ENCODE data around the gene NKAIN2.
"Not testable (repeated sequence)": the region's sequence is repeated elsewhere in the genome, so short reads cannot be mapped to it uniquely, and the experiment has no call there.

NKAIN2 gene

DNA sequence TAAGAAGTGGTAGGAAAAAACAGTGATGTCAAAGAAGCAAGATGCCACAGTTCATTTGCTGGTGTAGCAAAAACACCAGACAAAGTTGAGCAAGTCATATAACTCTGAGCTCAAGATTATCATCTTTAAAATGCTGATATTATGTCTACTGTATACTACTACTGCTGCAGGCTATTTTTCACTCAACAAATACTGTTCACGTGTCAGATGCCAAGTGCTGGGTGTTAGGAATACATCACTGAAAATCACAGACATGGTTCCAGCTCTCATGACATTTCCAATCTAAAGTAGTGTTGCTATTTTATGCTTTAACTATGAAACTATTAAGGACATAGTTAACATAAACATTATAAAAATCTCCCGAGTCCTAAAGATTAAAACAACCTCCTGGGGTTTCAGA is 163.0 kb downstream of the NKAIN2 start:
- no peak overlapping the region for H3K4me3 ChIP-seq (ENCODE audit: low read depth, low read length)
- no peak for DNase-seq (ENCODE audit: low read depth)
- TF ChIP-seq, protein P1, sequence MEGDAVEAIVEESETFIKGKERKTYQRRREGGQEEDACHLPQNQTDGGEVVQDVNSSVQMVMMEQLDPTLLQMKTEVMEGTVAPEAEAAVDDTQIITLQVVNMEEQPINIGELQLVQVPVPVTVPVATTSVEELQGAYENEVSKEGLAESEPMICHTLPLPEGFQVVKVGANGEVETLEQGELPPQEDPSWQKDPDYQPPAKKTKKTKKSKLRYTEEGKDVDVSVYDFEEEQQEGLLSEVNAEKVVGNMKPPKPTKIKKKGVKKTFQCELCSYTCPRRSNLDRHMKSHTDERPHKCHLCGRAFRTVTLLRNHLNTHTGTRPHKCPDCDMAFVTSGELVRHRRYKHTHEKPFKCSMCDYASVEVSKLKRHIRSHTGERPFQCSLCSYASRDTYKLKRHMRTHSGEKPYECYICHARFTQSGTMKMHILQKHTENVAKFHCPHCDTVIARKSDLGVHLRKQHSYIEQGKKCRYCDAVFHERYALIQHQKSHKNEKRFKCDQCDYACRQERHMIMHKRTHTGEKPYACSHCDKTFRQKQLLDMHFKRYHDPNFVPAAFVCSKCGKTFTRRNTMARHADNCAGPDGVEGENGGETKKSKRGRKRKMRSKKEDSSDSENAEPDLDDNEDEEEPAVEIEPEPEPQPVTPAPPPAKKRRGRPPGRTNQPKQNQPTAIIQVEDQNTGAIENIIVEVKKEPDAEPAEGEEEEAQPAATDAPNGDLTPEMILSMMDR (IDR thresholded peaks at IDR 0.05; ENCODE audit: insufficient read depth, low read depth, low read length, missing control alignments), result no peak

DNA sequence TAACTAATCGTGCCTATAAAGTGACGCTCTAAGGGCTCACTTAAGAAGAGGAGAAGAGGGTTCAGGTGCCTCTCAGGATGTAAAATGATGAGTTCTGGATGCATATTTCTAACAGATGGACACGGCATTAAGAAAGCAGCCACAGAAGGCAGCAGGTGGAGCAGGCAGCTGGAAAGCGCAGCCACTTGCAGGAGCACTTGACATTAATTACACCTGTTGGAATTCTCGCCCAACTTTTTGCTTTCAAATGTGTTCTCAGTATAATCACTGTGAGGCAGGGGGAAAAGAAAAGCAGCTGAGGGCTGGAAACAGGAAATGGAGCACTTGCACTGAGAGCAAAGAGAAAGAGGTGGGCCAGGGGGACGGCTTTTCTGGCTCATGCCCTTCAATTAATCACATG is 164.2 kb downstream of the NKAIN2 start:
- TF ChIP-seq, protein P1 (IDR thresholded peaks at IDR 0.05; ENCODE audit: insufficient read depth, low read depth, low read length, missing control alignments), result no peak
- H3K4me3 ChIP-seq (ENCODE audit: low read depth, low read length), result no peak overlapping the region
- no peak for DNase-seq (ENCODE audit: low read depth)

GRCh38 chr6:123972600-123973294 is 169.1 kb downstream of the NKAIN2 start:
- H3K4me3 ChIP-seq (ENCODE audit: low read depth, low read length), result no peak overlapping the region
- DNase-seq (ENCODE audit: low read depth), result no peak
- TF ChIP-seq, protein P1 (IDR thresholded peaks at IDR 0.05; ENCODE audit: insufficient read depth, low read depth, low read length, missing control alignments), result no peak

DNA sequence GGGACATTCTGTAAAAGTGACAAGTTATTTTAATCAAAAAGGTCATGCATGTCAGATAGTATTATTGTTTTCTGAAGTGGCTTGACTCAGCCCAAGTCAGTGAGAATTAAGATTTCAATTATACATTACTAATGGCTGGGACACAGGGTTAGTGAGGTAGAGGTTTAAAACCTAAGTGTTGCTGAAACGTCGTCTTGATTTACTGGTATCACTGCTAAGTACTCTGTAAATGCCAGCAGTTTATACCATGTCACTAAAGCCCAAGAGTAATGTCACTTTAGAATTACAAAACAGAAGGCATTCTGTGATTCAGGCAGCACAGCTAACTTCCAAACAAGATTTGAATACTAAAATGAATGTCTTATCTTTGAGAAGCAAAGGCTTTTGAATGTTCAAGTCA is 176.6 kb downstream of the NKAIN2 start:
- no peak overlapping the region for H3K4me3 ChIP-seq (ENCODE audit: low read depth, low read length)
- TF ChIP-seq, protein P1 (IDR thresholded peaks at IDR 0.05; ENCODE audit: insufficient read depth, low read depth, low read length, missing control alignments), result no peak
- DNase-seq (ENCODE audit: low read depth), result no peak

DNA sequence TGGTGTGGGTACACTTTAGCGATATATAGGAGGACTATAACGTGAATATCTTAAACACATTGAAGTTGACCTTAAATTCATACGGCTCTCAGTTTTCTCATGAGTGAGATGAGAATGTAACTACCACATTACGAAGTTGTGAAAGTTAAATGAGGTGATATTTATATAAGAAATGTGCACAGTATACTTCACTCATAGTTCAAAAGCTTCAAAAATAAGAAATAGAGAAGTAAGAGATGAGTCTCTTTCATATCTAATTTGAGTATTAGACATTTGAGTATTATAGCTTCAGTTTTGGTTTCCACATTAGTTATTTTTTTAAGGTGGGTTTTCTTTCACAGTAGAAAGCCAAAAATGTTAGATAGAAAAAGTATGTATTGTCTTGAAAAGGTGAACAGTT is 183.3 kb downstream of the NKAIN2 start:
- no peak overlapping the region for H3K4me3 ChIP-seq (ENCODE audit: low read depth, low read length)
- TF ChIP-seq, protein P1 (IDR thresholded peaks at IDR 0.05; ENCODE audit: insufficient read depth, low read depth, low read length, missing control alignments), result no peak
- no peak for DNase-seq (ENCODE audit: low read depth)

GRCh38 chr6:123989918-123990317 is 186.3 kb downstream of the NKAIN2 start:
- H3K4me3 ChIP-seq (ENCODE audit: low read depth, low read length); DNase-seq (ENCODE audit: low read depth): not testable (repeated sequence)

GRCh38 chr6:123990376-123990775 is 186.7 kb downstream of the NKAIN2 start:
- TF ChIP-seq, protein P1 (IDR thresholded peaks at IDR 0.05; ENCODE audit: insufficient read depth, low read depth, low read length, missing control alignments), result no peak
- no peak overlapping the region for H3K4me3 ChIP-seq (ENCODE audit: low read depth, low read length)
- DNase-seq (ENCODE audit: low read depth), result no peak

Measured in GM12865 (cell line).